SIG-M5 treated with dmso at 0.1 percent for 504 hours (cell line): ENCODE results near the gene PTCH1.

Experiments
- DNase-seq: peaks from one replicate; lab custom pipeline; 2025; ENCODE audit not compliant: unreplicated experiment; lab: John Stamatoyannopoulos, UW

PTCH1 gene

DNA sequence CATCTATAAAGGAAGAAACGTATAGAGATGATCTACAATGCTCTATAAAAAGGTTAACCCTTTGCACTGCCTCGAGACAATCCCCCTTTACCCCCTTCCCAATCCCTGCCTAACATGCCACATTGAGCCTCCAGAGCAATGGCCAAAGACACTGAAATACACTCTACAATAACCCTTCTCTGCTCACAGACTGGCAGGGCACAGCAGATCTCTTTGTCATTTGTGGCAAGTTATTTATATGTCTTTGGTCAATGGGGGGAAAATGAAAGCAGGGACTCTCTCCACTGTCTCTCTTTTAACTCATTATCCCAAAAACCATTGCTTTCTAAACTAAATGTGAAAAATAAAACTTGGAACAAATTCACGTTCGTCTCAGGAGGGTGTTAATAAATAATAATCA, 51.7 kb downstream of the PTCH1 start:
- DNase-seq: no peak

DNA sequence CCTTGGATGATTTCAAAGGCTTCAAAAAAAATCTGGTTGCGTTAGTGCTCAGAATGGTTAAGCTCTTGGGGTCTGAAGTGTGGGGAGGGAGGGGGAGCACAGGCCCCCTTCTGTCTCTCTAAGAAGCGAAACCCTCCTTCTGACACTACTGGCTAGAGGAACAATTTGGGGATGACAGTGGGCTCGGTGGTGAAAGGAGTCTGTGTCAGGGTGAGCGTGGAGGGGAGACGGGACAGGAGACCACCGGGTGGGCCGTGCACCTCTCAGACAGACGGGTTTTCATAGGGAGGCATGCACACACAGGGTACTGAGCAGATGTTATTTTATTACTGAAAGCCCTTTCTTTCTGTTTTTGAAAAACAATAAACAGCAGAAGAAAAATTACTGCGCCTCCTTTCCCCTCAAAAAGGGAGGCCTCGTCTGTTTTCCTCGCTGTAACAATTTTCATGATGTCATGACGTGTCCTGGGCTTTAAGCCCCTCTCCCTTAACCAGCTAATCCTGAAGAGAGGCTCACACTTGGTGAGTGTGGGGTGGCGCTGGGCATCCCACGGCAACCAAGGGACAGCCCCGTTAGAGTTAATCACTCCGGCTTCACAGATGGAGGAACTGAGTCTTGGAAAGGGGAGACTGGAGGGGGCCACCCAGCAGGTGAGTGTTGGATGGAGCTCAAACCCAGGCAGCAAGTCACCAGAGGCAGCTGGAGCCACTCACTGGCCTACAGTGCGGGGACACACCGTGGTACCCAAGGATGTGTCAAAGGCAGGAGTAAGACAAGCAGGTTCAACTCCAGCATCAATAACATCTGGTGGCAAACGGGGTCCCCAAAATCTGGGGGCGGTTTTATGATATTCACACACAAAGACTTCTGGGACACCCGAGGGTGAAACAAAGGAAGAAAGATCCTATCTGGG, 53.4 kb downstream of the PTCH1 start:
- DNase-seq: no peak

DNA sequence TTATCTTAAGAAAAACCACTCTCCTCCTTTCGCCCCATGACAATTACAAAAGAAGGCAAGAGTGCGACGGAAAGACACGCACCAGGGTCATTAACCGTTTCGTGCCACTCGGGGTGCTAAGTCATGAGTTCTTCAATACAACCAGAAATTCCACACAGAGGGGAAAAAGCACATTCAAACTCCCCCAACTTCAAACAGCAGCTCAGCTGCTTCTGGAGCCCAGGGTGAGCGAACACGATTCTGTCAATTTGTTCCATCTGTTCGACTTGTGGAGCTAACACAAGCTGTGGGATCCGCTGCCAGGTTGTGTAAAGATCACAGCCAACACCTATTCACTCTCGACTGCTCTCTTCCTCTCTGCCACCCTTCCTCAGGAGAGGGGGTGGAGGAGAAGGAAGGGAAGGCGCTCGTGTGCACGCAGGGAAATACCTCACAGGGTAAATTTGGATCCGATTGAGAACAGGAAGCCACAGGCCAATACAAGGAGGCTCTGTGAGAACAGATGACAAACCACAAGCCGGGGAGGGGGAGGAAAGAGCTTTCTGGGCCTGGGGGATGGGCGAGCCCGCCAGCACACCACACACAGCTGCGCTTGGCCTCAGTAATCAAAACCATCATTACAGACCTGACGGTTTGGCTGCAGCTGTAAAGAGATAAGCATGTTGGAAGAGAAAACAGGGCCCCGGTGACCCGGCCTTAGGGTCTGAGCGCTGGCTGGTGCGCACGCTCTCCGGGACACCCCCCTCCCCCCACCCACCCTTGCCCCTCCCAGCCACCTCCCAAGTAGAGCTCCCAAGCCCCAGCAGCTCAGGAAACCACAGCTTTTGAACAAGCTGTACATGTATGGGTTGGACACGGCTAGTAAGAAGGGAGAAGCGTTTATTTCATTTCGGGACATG, 54.3 kb downstream of the PTCH1 start:
- peak; percentile 88 for DNase-seq

DNA sequence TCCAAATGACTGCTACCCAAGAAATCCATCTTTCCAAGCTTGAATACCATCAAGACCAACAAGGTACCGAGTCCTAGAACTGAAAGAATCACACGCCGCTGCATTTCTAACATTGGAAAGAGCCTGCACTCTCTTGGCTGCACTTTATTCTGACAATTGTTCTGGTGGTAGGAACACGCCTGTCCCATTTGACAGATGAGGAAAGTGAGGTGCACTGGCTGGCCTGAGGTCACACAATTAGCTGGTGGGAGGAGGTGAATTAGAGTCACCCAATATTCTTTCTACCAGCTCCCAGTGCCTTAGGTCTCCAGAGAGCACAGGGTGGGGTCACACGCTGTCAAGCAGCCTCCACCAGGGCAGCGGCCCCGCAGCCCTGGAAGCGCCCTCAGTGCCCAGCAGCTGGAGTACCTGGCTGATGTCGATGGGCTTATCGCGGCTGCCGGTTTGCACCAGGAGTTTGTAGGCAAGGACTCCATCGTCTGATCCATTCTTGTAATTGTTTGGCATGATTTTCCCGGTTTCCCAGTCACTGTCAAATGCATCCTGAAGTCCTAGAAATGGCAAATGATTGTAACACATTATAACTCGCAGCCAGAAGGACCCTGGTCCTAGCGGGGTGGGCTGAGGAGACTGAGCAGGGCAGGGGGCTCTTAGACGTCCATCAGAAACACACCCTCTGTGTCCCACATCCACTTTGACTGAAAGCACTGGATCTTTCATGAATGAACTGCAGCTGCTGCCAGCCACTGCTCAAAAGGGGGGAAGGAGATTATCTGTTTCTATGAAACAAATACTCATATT, 55.1 kb downstream of the PTCH1 start:
- no peak for DNase-seq

DNA sequence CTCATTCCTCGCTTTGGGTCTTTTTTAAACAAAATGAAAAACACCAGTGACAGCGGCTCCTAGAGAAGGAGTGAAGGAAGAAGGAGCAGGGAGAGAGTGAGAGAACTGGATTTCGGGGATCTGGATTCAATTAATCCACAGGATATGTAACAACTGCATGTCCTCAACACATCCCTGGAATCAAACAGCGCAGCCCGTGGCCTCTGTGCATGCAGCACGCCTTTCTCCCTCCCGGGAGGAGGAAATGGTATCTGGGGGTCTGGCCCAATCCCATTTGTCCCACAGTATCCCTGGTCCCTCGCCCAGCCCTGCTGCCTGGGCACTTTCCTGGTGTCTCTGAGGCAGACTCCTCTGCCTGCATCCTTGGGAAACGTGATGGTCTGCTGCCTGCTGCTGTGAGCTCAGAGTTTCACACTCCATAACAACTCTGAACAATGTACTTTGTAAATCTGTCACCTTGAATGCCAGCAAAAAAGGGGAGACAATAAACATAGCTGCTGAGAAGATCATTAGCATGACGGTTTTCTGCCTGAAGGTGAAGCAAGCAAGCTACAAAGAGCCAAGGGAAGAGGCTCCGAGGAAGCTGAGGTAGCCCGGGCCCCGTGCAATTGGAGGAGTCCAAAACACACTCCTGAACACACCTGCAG, 56.1 kb downstream of the PTCH1 start:
- DNase-seq: no peak

DNA sequence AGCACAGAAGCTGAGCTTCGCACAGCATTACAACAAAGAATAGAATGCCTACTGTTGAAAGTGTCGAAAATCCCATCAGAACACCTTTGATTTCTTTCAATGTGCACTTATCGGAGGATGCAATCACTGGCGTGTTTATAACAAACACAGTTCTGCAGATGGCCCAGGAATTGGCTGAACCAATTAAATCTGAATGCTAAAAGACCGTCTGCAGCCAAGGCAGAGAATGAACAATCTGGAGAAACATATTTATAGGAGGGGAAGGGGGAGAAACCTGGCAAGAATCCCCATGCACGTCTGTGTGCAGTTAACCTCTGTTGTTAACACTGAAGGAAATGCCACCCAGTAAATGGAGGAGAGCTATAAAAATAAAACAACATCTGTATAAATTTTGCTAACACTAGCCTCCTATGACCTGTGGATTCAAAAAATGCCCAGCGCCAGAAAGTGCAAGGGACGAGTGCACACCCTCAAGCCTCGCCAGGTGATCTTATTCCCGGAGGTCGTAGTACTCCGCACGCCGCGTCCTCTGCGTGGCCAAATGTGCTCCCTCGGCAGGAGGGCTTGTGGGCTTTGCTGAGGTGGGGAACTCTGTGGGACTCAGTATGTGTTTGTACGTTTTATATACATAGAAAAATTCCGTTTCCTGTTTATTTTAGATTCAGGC, 56.8 kb downstream of the PTCH1 start:
- DNase-seq: no peak

DNA sequence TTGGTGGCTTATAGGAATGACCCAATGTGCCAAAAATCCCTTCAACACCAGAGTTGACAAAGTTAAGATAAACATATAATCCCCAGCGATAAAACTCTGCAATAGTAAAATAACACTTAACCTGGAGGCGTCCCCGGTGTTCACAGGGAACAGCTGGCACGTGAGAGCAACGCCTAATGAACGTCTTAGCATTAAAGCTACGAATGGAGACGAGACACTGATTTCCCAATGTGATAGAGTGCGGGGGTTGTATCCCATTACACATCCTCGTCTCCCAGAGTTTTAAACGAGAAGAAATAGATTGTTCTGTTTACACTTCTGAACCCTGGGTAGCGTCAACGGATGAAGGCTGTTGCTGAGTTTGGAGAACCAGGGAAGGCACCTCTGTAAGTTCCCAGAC, 57.6 kb downstream of the PTCH1 start:
- no peak for DNase-seq

DNA sequence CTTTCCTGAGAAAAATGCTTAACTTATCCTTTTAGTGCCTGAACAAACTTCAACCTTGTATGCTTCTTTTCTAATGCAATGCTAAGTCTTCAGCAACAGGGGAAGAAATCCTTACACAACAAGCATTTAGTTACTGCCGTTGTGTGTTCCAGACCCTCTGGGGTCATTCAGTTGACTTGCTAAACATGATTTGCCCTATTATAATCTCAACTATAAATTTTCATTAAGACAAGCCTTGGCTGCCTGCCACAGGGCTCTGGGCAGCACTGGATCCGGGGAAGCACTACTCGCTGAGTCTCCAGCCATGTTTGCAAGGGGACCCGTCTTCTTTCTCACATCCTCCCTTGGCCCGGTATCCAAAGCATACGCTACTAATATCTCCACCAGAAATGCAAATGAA, 58.1 kb downstream of the PTCH1 start:
- DNase-seq: no peak

DNA sequence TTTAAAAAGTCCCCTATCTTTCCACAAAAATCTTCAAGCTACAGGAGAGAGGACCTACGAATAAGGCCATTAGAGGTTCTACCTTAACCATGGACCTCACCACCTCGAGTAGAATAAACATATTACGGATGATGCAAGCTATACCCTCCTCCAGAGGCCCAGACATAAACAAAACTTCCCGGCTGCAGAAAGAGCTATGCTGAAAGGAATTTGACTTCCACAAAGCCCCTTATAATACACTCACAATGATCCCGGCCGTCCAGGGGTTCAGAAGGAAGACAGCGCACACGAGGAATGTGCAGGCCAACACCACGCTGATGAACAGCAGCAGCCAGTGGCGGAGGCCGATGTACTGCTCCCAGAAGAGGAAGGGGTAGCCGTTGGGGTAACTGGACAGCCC, 59.0 kb downstream of the PTCH1 start:
- DNase-seq: no peak

DNA sequence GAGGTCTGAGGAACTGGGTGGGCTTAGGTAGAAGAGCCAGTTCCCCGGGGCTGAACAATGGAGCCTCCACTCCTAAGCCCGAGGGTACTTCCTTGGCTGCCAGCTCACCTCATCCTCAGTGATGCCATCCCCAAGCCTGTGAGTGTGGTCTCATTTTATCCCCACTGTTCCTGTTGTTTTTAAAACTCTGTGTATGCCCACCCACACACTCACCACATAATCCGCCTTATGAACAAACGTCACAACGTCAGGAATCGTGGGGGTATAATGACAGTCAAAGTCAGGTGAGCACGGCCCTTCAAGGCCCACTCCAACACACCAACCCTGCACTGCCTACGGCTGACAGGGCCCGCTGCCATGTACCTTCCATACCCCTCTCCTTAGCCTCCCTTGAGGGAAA, 61.1 kb downstream of the PTCH1 start:
- DNase-seq: no peak

DNA sequence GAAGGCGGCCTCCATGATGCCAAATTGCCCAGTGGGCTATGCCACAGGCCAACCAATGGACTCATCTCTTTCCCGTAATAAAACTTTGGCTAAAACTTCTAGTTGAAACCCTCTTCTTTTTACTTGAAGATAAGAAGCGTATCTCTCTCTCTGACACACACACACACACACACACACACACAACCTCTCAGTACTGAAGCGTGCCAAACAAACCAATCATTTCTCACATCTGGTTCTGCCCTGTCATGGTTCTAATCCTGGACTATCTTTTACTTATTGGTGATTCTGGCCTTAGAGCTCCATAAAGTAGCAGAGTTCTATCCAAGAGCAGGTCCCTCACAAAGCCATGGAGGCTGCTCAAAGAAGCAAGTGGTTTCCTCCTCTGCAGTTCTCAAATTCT, 64.6 kb downstream of the PTCH1 start:
- no peak for DNase-seq

DNA sequence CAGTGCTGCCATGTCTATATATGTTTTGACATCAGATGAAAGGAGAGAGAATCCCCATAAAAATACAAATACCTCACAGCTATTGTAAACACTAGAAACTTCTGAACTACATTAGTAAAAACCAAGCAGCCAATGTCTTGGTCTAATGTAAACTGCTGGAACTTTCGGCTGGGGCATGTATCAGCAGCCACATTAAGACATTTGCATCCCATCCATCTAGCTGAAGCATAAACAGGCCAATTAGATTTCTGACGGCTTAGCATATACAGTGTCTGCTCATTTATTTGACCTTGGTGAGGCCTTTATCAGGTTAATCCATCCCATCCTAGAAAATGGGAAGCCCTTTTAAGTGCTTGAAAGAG, 65.7 kb downstream of the PTCH1 start:
- no peak for DNase-seq

DNA sequence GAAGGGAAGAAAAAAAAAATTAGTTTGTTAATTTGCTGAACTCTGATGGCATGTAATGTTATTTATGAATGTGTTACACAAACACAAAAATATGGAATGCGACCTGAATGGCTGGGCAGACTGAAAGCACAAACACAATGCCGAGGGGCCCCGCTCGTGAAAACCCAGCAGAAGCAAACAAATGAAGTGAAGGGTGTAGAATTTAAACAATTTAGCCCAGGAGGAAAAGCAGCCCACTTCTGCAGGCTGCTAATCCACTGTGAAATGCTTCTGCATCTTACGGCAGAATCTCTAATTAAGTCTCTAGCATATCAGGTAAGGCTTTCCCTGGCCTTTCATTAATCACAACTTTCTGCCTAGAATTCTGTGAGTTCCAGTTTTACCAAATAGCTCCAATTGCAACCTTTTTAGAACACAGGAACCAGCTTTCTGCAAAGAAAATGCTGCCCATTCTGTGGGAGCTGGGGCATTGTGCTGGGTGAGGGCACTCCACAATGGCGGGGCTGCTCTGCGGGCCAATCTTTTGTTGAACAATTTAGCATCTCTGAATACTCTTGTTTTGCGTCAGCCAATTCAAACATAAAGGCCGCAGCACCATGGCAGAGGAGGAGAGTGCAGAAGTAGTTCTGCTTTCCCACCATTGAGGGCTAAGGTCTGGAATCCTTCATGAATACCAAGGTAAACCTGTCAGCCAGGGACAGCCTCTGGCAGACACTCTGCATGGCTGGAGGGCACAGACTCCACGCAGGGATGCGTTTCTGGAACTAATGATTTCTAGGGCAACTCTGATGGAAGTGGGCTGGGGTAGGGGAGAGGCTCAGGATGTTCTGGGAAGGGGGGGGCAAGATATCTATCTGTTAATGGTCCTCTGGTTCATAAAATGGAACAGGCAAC, 66.4 kb downstream of the PTCH1 start:
- no peak for DNase-seq

DNA sequence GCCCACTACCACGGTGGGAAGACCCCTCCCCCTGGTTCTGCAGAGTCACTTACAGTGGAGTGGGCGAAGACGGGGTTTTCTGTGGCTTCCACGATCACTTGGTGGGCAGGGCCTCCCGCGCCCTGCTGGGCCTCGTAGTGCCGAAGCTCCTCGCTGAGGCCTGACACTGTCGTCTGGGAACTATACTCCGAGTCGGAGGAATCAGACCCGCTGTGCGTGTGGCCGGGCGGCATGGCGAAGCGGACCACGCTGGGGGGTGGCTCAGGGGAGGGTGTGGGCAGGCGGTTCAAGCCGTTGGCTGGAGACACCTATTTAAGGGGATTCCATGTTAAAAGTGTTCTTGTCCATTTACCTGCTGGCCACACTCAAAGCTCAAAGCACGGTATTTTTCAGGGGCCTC, 67.8 kb downstream of the PTCH1 start:
- no peak for DNase-seq

DNA sequence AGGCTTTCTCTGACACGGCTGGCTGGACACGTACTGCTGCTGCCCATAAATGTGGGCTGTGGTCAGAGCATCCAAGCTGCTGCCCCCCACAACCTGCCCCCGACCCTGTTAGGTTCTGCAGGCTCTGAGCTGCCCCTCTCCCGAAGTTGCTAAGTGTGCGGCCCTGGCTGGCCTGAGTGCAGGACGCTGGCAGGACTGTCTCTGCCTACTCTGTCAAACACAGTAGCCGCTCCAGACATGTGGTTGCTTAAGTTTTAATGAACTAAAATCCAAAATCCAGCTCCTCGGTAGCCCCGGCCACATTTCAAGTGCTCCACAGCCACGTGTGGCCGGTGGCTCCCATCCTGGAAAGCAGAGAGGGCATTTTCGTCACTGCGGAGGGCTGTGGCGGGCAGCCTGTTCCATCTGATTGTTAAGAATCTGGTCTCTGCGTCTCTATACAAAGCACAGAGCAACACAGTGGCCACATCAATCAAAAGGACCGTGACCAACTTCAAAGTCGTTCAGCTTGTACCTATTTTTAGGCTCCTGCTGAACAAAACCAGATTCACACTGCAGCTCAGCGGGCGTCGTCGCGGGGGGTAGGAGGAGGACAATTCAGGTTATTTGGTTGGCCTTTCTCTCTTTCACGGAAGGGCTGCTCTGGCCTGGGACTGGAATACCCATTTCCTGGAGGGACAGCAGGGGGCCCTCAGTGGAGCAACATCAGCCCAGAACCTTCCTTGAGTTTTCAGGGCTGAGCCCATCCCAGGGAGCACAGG, 68.9 kb downstream of the PTCH1 start:
- no peak for DNase-seq

DNA sequence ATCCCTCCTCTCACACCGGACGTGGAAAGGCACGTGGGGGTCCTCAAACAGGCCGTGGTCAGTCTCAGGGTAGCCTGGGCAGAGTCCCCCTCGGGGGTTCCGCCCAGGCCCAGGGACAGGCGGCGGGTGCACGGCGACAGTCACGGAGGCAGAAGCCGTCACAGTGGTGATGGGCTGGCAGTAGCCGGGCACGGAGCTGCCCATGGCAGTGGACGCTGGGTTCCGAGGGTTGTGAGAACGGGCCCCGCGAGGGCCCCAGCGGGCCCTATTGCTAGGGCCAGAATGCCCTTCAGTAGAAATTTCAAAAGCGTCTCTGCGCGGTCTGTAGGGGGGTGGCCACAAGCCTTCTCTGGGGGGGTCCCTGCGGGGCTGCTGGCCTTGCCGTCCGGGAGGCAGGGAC, 69.8 kb downstream of the PTCH1 start:
- DNase-seq: no peak

DNA sequence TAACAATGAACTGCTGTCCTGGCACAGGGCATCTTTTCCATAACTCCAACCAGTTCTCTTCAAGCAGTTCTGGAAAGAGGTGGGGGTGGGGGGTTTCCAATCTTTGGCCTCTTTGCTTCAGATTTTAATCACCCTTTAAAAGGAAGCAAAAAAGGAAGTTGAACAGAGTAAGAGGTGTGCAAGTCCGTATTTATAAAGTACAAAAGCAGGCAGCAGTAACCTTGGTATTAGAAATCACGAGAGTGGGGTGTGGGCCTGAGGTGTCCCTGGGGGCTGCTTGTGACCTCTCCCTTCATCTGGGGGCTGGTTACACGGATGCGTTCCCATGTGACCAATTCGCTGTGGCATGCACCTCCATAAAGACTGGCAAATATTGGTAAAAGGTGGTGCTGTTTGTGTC, 70.5 kb downstream of the PTCH1 start:
- no peak for DNase-seq

DNA sequence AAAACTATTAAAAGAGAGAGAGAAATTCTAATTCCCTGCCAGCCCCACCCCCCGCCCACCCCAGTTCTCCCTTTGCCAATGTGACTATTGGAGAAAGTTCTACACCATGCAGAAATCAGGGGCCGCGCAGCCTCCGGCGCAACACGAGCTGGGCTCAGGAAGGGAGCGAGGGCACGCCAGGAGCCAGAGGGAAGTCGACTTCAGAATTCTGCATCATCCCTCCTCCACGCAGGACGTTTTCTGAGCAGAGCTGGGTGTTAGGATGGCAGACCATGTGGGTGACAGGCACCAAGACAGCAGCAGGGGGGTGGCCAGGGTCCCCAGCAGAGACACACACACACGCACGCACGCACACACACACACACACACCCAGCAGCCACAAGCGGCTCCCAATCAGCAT, 72.6 kb downstream of the PTCH1 start:
- DNase-seq: no peak

DNA sequence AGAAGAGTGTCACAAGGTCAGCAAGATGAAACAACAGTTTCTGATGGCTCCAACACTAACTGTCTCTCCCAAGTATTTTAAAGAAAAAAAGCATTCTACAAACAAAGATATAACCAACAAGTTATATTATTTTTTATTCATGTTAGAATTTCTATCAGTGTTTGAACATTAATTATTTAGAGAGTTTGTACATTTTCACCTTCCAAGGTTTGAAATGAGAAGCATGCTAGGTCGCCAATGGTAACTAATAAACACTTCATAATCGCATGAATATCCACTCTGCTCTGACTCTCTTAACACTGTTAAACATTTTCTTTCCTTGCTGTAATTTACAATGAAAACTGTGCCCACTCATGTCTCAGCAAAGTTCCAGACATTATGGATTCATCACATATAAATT, 73.5 kb downstream of the PTCH1 start:
- no peak for DNase-seq
